HG03175 (cell line): ENCODE measurements around the gene HYAL3.
"Not testable (repeated sequence)": the region's sequence is repeated elsewhere in the genome, so short reads cannot be mapped to it uniquely, and the experiment has no call there.

Experiments
- ATAC-seq: cut with Tn5 transposase; IDR thresholded peaks from one replicate; pipeline ENCODE4 v1.9.1; 2021; ENCODE audit warnings: mild to moderate bottlenecking, moderate library complexity; ENCODE audit not compliant: unreplicated experiment

The HYAL3 gene

GRCh38 chr3:50316657-50317242 lies 17.5 kb upstream of the HYAL3 start:
- no peak for ATAC-seq

DNA sequence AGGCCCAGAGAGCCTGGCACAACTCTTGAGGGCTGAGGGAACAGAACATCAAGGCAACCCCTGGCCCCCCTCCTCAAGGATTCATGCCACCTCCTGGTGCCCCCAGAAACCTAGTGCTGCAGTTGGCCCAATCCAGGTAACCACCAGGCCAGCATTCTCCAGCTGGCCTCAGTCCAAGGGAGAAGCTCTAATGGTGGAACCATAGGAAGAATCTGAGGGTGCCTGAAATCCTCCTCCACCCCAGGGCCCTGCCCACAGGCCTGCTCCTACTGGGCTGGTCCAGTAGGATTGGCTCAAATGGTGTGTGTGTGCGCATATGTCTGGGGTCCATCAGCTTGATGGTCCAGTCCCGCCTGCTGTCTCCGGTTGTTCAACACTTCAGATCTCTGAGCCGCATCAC lies 15.6 kb upstream of the HYAL3 start:
- no peak for ATAC-seq

- no peak for ATAC-seq
Observed at GRCh38 chr3:50314342-50314741, 15.1 kb upstream of the HYAL3 start.

DNA sequence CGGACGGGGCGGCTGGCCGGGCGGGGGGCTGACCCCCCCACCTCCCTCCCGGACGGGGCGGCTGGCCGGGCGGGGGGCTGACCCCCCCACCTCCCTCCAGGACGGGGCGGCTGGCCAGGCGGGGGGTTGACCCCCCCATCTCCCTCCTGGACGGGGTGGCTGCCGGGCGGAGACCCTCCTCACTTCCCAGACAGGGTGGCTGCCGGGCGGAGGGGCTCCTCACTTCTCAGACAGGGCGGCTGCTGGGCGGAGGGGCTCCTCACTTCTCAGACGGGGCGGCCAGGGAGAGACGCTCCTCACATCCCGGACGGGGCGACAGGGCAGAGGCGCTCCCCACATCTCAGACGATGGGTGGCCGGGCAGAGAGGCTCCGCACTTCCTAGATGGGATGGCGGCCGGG lies 12.8 kb upstream of the HYAL3 start:
- ATAC-seq: not testable (repeated sequence)

GRCh38 chr3:50304601-50305000 lies 5.4 kb upstream of the HYAL3 start:
- ATAC-seq: no peak

DNA sequence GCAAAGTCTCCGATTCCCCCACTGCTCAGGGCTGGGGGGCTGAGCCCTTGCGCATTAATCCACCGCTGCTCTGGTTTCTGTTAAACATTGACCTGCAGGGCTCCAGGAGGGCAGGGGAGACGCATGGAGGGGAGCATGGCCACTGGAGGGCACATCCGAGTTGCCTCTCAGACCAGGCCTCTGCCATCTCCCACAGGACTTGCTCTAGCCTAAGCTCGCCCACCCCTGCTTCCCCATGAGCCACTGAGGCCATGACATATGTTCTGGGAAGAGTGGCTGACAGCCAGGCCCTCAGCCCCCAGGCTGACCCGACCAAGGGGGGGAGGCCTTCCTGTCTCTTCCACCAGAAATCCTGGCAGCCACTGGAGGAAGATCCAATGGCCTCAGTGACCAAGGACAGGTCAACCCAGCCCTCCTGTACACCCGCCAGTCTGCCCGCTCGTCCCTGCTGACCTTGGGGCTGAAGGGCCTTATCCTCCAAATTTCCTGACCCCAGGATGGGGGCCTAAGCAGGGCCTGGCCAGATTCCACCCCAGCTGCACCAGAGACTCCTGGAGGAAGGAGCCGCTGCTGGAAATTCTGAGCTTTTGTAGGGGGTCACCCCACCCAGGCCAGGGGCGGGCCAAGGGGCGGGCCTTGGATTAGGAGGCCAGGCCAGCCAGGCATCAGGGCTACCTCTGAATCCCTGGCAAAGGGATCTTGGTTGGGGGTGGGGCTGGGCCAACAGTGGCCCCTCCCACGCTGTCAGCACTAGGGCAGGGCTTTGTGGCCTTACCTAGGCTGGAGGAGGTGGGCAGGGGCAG lies 4.0 kb upstream of the HYAL3 start, which contains the start of gene HYAL1:
HYAL1 (minus strand) TSS at position 562 of the 803 bp plus-strand sequence. CDS start 618 bp downstream, outside the sequence.
- ATAC-seq: no peak

GRCh38 chr3:50302095-50303012 lies 3.1 kb upstream of the HYAL3 start:
- no peak for ATAC-seq

DNA sequence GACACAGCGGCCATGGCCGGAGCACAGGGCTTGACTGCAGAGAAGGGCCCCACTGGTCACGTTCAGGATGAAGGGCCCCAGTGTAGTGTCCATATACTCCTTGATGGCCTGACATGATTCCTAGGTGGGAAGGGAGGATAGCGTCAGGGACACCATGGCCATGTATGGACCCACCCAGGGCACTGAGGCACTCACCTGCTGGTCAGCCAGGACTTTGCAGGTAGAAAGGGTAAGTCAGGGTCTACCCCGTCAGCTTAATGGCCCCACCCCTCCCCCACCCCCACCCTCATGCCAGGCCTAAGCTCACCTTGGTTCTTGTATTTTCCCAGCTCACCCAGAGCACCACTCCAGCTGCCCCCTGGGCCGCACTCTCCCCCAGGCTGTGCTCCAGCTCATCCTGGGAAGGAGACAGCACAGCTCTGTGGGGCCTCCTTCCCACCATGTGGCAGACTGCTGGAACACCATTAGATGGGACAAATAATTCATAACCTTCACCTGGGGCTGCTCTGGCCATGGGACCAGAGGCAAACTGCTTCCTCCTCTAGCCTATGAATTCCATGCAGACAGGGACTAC lies 1.6 kb upstream of the HYAL3 start:
- ATAC-seq: no peak

- ATAC-seq: no peak
Observed at GRCh38 chr3:50299929-50300680, 900 bp upstream of the HYAL3 start.

- ATAC-seq: no peak
Observed at GRCh38 chr3:50299638-50299928, 378 bp upstream of the HYAL3 start.

- ATAC-seq: no peak
Observed at GRCh38 chr3:50297896-50298725, 1.1 kb downstream of the HYAL3 start.

DNA sequence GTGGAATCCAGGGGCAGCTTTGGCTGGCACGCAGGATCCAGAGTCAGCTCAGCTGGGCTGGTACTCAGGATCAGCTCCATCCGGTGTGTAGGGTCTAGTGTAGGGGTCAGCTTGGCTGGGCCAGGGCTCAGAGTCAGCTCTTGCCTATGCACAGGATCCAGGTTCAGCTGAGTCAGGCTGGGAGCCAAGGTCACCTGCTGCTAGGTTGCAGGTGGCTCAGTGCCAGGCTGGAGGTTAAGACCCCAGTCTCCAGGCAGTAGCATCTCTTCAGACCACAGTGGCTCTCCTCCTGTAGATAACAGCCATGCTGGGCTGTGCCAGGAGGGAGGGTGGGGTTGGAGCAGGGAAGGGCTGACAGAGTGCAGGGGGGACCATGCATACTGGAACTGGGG lies 1.8 kb downstream of the HYAL3 start:
- ATAC-seq: no peak

DNA sequence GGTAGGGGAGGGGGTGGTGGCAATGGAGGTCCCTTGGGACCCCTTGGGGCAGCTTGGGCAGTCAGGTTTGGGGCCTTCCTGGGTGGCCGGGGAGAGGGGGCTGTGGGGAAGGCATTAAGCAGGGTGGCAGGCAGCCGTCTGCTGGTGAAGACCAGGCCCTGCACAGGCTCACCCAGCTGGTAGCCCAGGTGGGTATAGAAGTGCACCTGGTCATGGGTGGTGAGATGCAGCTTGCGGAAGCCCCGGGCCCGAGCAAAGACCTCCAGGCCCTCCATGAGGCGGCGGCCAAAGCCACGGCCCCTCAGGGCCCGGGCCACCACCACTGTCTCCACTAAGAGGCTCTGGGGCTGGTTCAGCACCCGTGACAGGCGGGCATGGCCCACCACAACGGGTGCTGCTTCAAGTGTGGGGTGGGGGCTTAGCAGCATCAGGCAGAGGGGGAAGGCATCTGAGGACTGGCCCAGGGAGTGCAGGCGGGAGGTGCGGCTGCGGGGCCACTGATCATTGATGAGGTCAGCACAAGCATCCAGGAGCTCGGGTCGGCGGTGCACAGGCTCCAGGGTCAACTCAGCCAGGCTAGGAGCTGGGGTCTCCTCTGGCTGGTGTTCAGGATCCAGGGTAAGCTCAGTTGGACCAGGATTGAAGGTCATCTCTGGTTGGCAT lies 2.4 kb downstream of the HYAL3 start:
- no peak for ATAC-seq

GRCh38 chr3:50295553-50296431 lies 3.4 kb downstream of the HYAL3 start:
- no peak for ATAC-seq

DNA sequence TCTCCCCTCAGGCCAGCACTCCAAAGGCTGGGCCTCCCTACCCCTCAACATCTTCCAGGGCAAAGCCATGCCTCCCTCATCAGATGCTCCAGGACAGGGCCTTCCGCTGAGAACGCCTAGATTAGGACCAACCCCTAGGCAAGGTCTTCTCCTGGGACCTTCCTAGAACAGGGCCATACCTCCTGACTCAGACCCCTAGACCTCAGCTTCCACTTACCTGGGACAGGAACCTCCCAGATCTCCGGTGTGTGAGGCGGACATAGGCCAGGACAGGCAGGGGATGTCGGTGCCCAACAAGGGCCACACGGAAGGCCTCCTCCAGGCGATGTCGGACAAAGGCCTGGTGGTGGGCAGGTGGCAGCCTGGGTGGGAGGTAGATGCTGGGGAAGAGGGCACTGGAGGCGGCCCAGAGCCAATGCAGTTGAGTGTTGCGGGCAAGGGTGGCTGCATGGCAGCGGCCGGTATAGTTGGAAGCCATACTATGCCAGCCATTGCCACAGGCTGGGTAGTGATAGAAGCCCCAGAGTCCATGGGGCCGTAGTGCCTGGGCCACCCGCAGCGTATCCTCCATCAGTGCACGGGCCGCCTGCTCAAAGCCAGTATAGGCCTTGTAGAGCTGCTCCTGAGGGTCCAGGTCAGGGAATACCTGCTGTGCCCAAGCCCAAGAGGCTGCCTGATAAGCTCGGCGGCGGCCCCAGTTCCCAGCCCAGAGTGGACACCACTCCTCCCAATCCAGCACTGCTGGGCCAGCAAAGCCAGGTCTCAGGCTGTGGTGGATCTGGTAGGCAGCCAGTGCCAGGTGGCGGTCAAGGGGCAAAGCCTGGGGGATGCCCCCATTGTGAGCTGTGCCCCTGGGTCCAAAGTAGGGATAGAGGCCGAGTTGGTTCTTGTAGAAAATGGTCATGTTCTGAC lies 4.5 kb downstream of the HYAL3 start:
- ATAC-seq: no peak

- ATAC-seq: no peak
Observed at GRCh38 chr3:50294089-50294488, 5.1 kb downstream of the HYAL3 start.

GRCh38 chr3:50293079-50293801 lies 6.0 kb downstream of the HYAL3 start:
- ATAC-seq: no peak
